Measurements from ENCODE around the gene LRRFIP1.

Gene LRRFIP1

GRCh38 chr2:237616734-237617586 is 10.4 kb upstream of the LRRFIP1 start:
- DNase-seq (ENCODE audit: low read depth in 2 of 2), result no peak

- DNase-seq (ENCODE audit: low read depth in 2 of 2), result no peak
Observed at GRCh38 chr2:237617587-237617982, 9.8 kb upstream of the LRRFIP1 start.

- no peak for DNase-seq (ENCODE audit: low read depth in 2 of 2)
Observed at GRCh38 chr2:237618449-237618848, 8.9 kb upstream of the LRRFIP1 start.

- no peak for DNase-seq (ENCODE audit: low read depth in 2 of 2)
Observed at GRCh38 chr2:237623428-237624403, 3.7 kb upstream of the LRRFIP1 start.

- DNase-seq (ENCODE audit: low read depth in 2 of 2), result no peak
Observed at GRCh38 chr2:237624565-237624964, 2.8 kb upstream of the LRRFIP1 start.

- no peak for DNase-seq (ENCODE audit: low read depth in 2 of 2)
Observed at GRCh38 chr2:237625216-237625705, 2.1 kb upstream of the LRRFIP1 start.

GRCh38 chr2:237625777-237626176 is 1.6 kb upstream of the LRRFIP1 start:
- no peak for DNase-seq (ENCODE audit: low read depth in 2 of 2)

- DNase-seq (ENCODE audit: low read depth in 2 of 2), result no peak
Observed at GRCh38 chr2:237626813-237627440, 460 bp upstream of the LRRFIP1 start.

- no peak for DNase-seq (ENCODE audit: low read depth in 2 of 2)
Observed at GRCh38 chr2:237628247-237629187, 1.1 kb downstream of the LRRFIP1 start.

GRCh38 chr2:237629188-237629534 is 1.8 kb downstream of the LRRFIP1 start:
- DNase-seq (ENCODE audit: low read depth in 2 of 2), result no peak

GRCh38 chr2:237629739-237630138 is 2.4 kb downstream of the LRRFIP1 start:
- no peak for DNase-seq (ENCODE audit: low read depth in 2 of 2)

- no peak for DNase-seq (ENCODE audit: low read depth in 2 of 2)
Observed at GRCh38 chr2:237630216-237631000, 3.0 kb downstream of the LRRFIP1 start.

- no peak for DNase-seq (ENCODE audit: low read depth in 2 of 2)
Observed at GRCh38 chr2:237631007-237631785, 3.8 kb downstream of the LRRFIP1 start.

GRCh38 chr2:237631801-237632585 is 4.6 kb downstream of the LRRFIP1 start:
- DNase-seq (ENCODE audit: low read depth in 2 of 2), result no peak

GRCh38 chr2:237633061-237633561 is 5.7 kb downstream of the LRRFIP1 start:
- no peak for DNase-seq (ENCODE audit: low read depth in 2 of 2)

- no peak for DNase-seq (ENCODE audit: low read depth in 2 of 2)
Observed at GRCh38 chr2:237636578-237636977, 9.2 kb downstream of the LRRFIP1 start.

GRCh38 chr2:237637429-237638135 is 10.2 kb downstream of the LRRFIP1 start:
- no peak for DNase-seq (ENCODE audit: low read depth in 2 of 2)

- DNase-seq (ENCODE audit: low read depth in 2 of 2), result no peak
Observed at GRCh38 chr2:237638176-237638575, 10.8 kb downstream of the LRRFIP1 start.
